HepG2 (cell line): Measurements from ENCODE around the gene CRB1. TPM values are rescaled to one million over a fixed set of nuclear protein-coding genes. Genes with fewer than 3 reads are reported as not detected.

Experiments
- ATAC-seq: fragments of 200-7000 bp; cut with Tn5 transposase; 3 replicates; pipeline ENCODE4 v1.9.1; 2020; ENCODE audit warnings: mild to moderate bottlenecking, moderate library complexity
- BruUV-seq: library from RNA; stranded (reverse); fragments of 400-500 nt; replicated peaks from 2 replicates; lab custom pipeline; 2021; lab: Mats Ljungman, UMichigan
- CTCF ChIA-PET: fragments of 300-600 bp; formaldehyde crosslinking; extraction: SDS; loops from one replicate; lab custom pipeline; 2021; ENCODE audit warnings: low total read pairs, inconsistent platforms, low intra/inter-chr PET ratio; lab: Yijun Ruan, JAX
- POLR2A ChIA-PET: fragments of 350-600 bp; sonication (Branson Sonifier 250); formaldehyde crosslinking; loops from one replicate; lab custom pipeline; 2020; ENCODE audit warnings: antibody characterized with exemption, inconsistent platforms; lab: Yijun Ruan, JAX
- DNase-seq: peaks from one replicate; pipeline ENCODE4 v3.0.0-alpha.2; 2015; ENCODE audit warnings: low spot score
- FAIRE-seq: peaks from 3 replicates; lab custom pipeline; 2011; peaks lifted over from hg19 to GRCh38; lab: Jason Lieb, UNC
- H2AFZ ChIP-seq: one replicate; pipeline ENCODE4 v1.6.1; 2011; ENCODE audit warnings: low read length, inconsistent platforms
- H3K27ac ChIP-seq: fragments of 300-600 bp; 3 replicates; pipeline ENCODE4 v1.8.0; 2011; ENCODE audit warnings: mixed run types, mild to moderate bottlenecking, mixed read lengths, low read length, inconsistent platforms; ENCODE audit not compliant: insufficient read depth; ENCODE audit errors: extremely low read length
- H3K27me3 ChIP-seq, 2 experiments: fragments of 200-600 bp in 1 of 2; 2 replicates in 1 of 2; 3 replicates in 1 of 2; pipeline versions ENCODE4 v1.6.0 to v1.8.0; 2011; ENCODE audit warnings: low read length in 2 of 2, mild to moderate bottlenecking in 2 of 2, moderate library complexity in 2 of 2, inconsistent platforms in 1 of 2; ENCODE audit not compliant: insufficient read depth in 2 of 2, control insufficient read depth in 1 of 2
- H3K36me3 ChIP-seq, 2 experiments: fragments of 200-600 bp in 1 of 2; replicated peaks in 1 of 2; 2 replicates in 1 of 2; 3 replicates in 1 of 2; pipeline versions ENCODE4 v1.5.1 to v1.8.0; 2011; ENCODE audit warnings: low read length in 2 of 2, inconsistent platforms in 1 of 2; ENCODE audit not compliant: insufficient read depth in 2 of 2, control insufficient read depth in 1 of 2
- H3K4me1 ChIP-seq: 2 replicates; pipeline ENCODE4 v1.5.1; 2012; ENCODE audit warnings: low read length, inconsistent platforms; ENCODE audit not compliant: insufficient read depth
- H3K4me2 ChIP-seq: 2 replicates; pipeline ENCODE4 v1.6.0; 2011; ENCODE audit warnings: low read depth, low read length, inconsistent platforms
- H3K4me3 ChIP-seq, 3 experiments: fragments of 200-600 bp in 1 of 3; sonication (generic), shearing (Covaris generic) in 1 of 3; replicated peaks in 1 of 3; 2 replicates each; pipeline ENCODE4 v1.5.1; 2011 to 2016; ENCODE audit warnings: low read length in 3 of 3, inconsistent platforms in 2 of 3, low read depth in 2 of 3, mild to moderate bottlenecking in 2 of 3, control low read depth in 1 of 3, mixed read lengths in 1 of 3; ENCODE audit not compliant: insufficient read depth in 1 of 3
- H3K79me2 ChIP-seq: one replicate; pipeline ENCODE4 v1.6.1; 2011; ENCODE audit warnings: low read length, inconsistent platforms; ENCODE audit not compliant: insufficient read depth
- H3K9ac ChIP-seq: 2 replicates; pipeline ENCODE4 v1.6.0; 2011; ENCODE audit warnings: mild to moderate bottlenecking, low read depth, low read length, inconsistent platforms; ENCODE audit not compliant: insufficient read depth
- H3K9me3 ChIP-seq: 2 replicates; pipeline ENCODE4 v1.5.1; 2012; ENCODE audit warnings: mild to moderate bottlenecking, low read length
- H4K20me1 ChIP-seq: 2 replicates; pipeline ENCODE4 v1.6.0; 2011; ENCODE audit warnings: inconsistent platforms, mild to moderate bottlenecking, low read length, moderate library complexity; ENCODE audit not compliant: insufficient read depth
- BRF2 ChIP-seq: sonication (generic); formaldehyde crosslinking; IDR thresholded peaks from 2 replicates; pipeline ENCODE4 v1.8.1; 2022; ENCODE audit warnings: mild to moderate bottlenecking, missing genetic modification reagents
- ELF4 ChIP-seq: sonication (generic); formaldehyde crosslinking; IDR thresholded peaks from 2 replicates; pipeline ENCODE4 v1.5.0; 2020; ENCODE audit warnings: missing genetic modification reagents, mild to moderate bottlenecking, moderate library complexity, borderline replicate concordance
- GFI1 ChIP-seq: sonication (generic); formaldehyde crosslinking; IDR thresholded peaks from 2 replicates; pipeline ENCODE4 v1.5.0; 2020; ENCODE audit warnings: missing genetic modification reagents, mild to moderate bottlenecking, borderline replicate concordance
- HHEX ChIP-seq: IDR thresholded peaks from 2 replicates; pipeline ENCODE4 v1.6.1; 2016; ENCODE audit warnings: control low read depth
- HMG20B ChIP-seq: conservative IDR thresholded peaks from 2 replicates; pipeline ENCODE4 v1.6.1; 2016; ENCODE audit warnings: missing genetic modification reagents, missing compliant biosample characterization
- HMGXB4 ChIP-seq, 2 experiments: sonication (generic) in 1 of 2; formaldehyde crosslinking in 1 of 2; IDR thresholded peaks; 2 replicates each; pipeline versions ENCODE4 v1.4.0 to v1.6.1; 2018 to 2020; ENCODE audit warnings: missing genetic modification reagents in 2 of 2, borderline replicate concordance in 1 of 2, low read depth in 1 of 2, mild to moderate bottlenecking in 1 of 2, missing biosample characterization in 1 of 2
- NFIB ChIP-seq: sonication (generic); formaldehyde crosslinking; IDR thresholded peaks from 2 replicates; pipeline ENCODE4 v1.9.0; 2021; ENCODE audit warnings: missing genetic modification reagents, mild to moderate bottlenecking, borderline replicate concordance
- PLRG1 ChIP-seq: fragments of 450-650 bp; conservative IDR thresholded peaks from 2 replicates; pipeline ENCODE4 v1.6.1; 2016
- POGZ ChIP-seq: sonication (generic); formaldehyde crosslinking; IDR thresholded peaks from 2 replicates; pipeline ENCODE4 v1.4.0; 2020; ENCODE audit warnings: mild to moderate bottlenecking, missing genetic modification reagents
- SP2 ChIP-seq: sonication (generic); formaldehyde crosslinking; IDR thresholded peaks from 2 replicates; pipeline ENCODE4 v1.5.1; 2020; ENCODE audit warnings: mild to moderate bottlenecking, missing genetic modification reagents
- ZBTB42 ChIP-seq: sonication (generic); formaldehyde crosslinking; IDR thresholded peaks from 2 replicates; pipeline ENCODE4 v1.5.0; 2020; ENCODE audit warnings: mild to moderate bottlenecking, missing genetic modification reagents
- ZBTB44 ChIP-seq: sonication (generic); formaldehyde crosslinking; IDR thresholded peaks from 2 replicates; pipeline ENCODE4 v1.4.0; 2020; ENCODE audit warnings: missing genetic modification reagents
- ZFY ChIP-seq: sonication (generic); formaldehyde crosslinking; IDR thresholded peaks from 2 replicates; pipeline ENCODE4 v1.4.0; 2020; ENCODE audit warnings: missing genetic modification reagents
- ZNF24 ChIP-seq: fragments of 450-650 bp; IDR thresholded peaks from 2 replicates; pipeline ENCODE4 v1.6.1; 2017; ENCODE audit warnings: antibody characterized with exemption, mild to moderate bottlenecking
- ZNF263 ChIP-seq: sonication (generic); formaldehyde crosslinking; IDR thresholded peaks from 2 replicates; pipeline ENCODE4 v1.4.0; 2020; ENCODE audit warnings: missing genetic modification reagents
- ZNF460 ChIP-seq: sonication (generic); formaldehyde crosslinking; IDR thresholded peaks from 2 replicates; pipeline ENCODE4 v1.5.1; 2020; ENCODE audit warnings: missing genetic modification reagents, mild to moderate bottlenecking, borderline replicate concordance
- ZNF557 ChIP-seq: sonication (generic); formaldehyde crosslinking; IDR thresholded peaks from 2 replicates; pipeline ENCODE4 v1.4.0; 2020; ENCODE audit warnings: missing genetic modification reagents
- ZSCAN22 ChIP-seq: sonication (generic); formaldehyde crosslinking; IDR thresholded peaks from 2 replicates; pipeline ENCODE4 v1.4.0; 2020; ENCODE audit warnings: mild to moderate bottlenecking, missing genetic modification reagents
- WGBS: methylation state at CpG from one replicate; pipeline ENCODE4 v1.1.6; 2017; ENCODE audit warnings: low lambda C conversion rate; 5-methylcytosine and 5-hydroxymethylcytosine counted together
- in situ Hi-C: cut with HindIII; loops from 2 replicates; pipeline ENCODE4 v1.10.0; 2017; ENCODE audit warnings: low pct_unique_long_range_greater_than_20kb; ENCODE audit not compliant: extremely low pct_ligation_motif_present
- intact Hi-C: fragments of 100-400 bp; cut with micrococcal nuclease; formaldehyde crosslinking; loops from one replicate; pipeline ENCODE4 v1.10.0; 2022; ENCODE audit not compliant: unreplicated experiment
- polyA plus RNA-seq, 8 experiments: library from polyadenylated mRNA; depleted of rRNA in 3 of 8; stranded (reverse) in 7 of 8; unstranded in 1 of 8; fragments of >200 nt; fragmentation: Illumina TruSeq in 4 of 8; extraction: Trizol in 4 of 8; gene quantifications; 2 replicates each; pipeline versions ENCODE4 v1.2.1 to v1.2.3, GENCODE V29; 2011 to 2016; ENCODE audit warnings: low read depth in 4 of 8, missing spikeins in 1 of 8, mixed read lengths in 1 of 8; ENCODE audit not compliant: insufficient read depth in 1 of 8
- total RNA-seq, 5 experiments: library from RNA; depleted of rRNA; stranded (reverse); fragments of >200 nt; fragmentation: Illumina TruSeq; extraction: Trizol; gene quantifications; 2 replicates each; pipeline ENCODE4 v1.2.3, GENCODE V29; 2016; ENCODE audit warnings: low read depth in 1 of 5

CRB1 gene
- total and polyA plus RNA-seq, 2 of the 13 experiments (the other 11 are each of a cell fraction or from before 2014, with no cell fraction given) = 0.01 TPM; not detected in 1

- BruUV-seq = no TSS peak
- CTCF ChIA-PET = no interaction called here
- in situ Hi-C loops = no loop called here
These were observed 170.1 kb downstream of the CRB1 start for GRCh38 chr1:197438010-197438790.

More at GRCh38 chr1:197438010-197438790, 170.1 kb downstream of the CRB1 start:
- H3K36me3 ChIP-seq = no peaks in the 10 kb centered on the region
- H3K9ac ChIP-seq = no peak overlapping the region
- POLR2A ChIA-PET = no interaction called here
- ATAC-seq = no peak
- WGBS = 0% methylated on average over 3 of the region's 3 CpGs
- H3K4me2 ChIP-seq = no peak overlapping the region
- H3K9me3 ChIP-seq = no peaks in the 10 kb centered on the region
- DNase-seq = no peak
- intact Hi-C loops = no loop called here
- no peak for FAIRE-seq
- H3K4me1 ChIP-seq = no peaks in the 10 kb centered on the region
- H4K20me1 ChIP-seq = no peaks in the 10 kb centered on the region
- TF ChIP-seq ZNF460 (CRISPR knock-in tag) (no peak), ZBTB42 (CRISPR knock-in tag) (no peak), HHEX (CRISPR knock-in tag) (no peak), PLRG1 (no peak), HMG20B (CRISPR knock-in tag) (no peak), BRF2 (no peak), GFI1 (CRISPR knock-in tag) (no peak), ZNF557 (CRISPR knock-in tag) (no peak), NFIB (CRISPR knock-in tag) (no peak), ZNF24 (no peak), ZNF263 (CRISPR knock-in tag) (no peak), ELF4 (CRISPR knock-in tag) (no peak), SP2 (CRISPR knock-in tag) (no peak), ZBTB44 (CRISPR knock-in tag) (no peak), HMGXB4 (CRISPR knock-in tag; IDR thresholded peaks at IDR 0.05; ENCODE audit: borderline replicate concordance in 1 of 2, low read depth in 1 of 2) (no peak), ZSCAN22 (no peak), POGZ (no peak), ZFY (no peak)
- H3K4me3 ChIP-seq = no peak overlapping the region
- no peaks in the 10 kb centered on the region for H3K27me3 ChIP-seq
- H3K79me2 ChIP-seq = no peaks in the 10 kb centered on the region
- H3K27ac ChIP-seq = no peak overlapping the region
- no peak overlapping the region for H2AFZ ChIP-seq
